ENCODE data around the gene EPC1. TPM values are rescaled to one million over a fixed set of nuclear protein-coding genes. Genes with fewer than 3 reads are reported as not detected.

The EPC1 gene
- total RNA-seq, 1 experiment from 2014 or later: 36.6 TPM

GRCh38 chr10:32340596-32341180, 6.3 kb downstream of the EPC1 start:
- Histone ChIP-seq H3K4me3 (ENCODE audit: low read depth, low read length) (no peak overlapping the region), H3K4me1 (0 out of 2 replicates have a peak, but pooled peaks cover 7% of the 10 kb centered on the region), H3K36me3 (ENCODE audit: control insufficient read depth, insufficient read depth, low read length) (no peaks in the 10 kb centered on the region), H3K9me3 (no peaks in the 10 kb centered on the region), H3K27me3 (replicated peaks; ENCODE audit: control insufficient read depth, insufficient read depth, low read length) (no peaks in the 10 kb centered on the region)
- intact Hi-C loops (cut with micrococcal nuclease; ENCODE audit: unreplicated experiment): no loop called here
- ChIA-PET CTCF (no interaction called here), POLR2A (no interaction called here)
- H3K4me3 Mint-ChIP-seq (ENCODE audit: unreplicated experiment): no peak overlapping the region
- H3K36me3 Mint-ChIP-seq (ENCODE audit: insufficient read depth, unreplicated experiment): peaks cover 32% of the 10 kb centered on the region
- DNase-seq: no peak
- no peaks in the 10 kb centered on the region for H3K27me3 Mint-ChIP-seq (ENCODE audit: insufficient read depth, unreplicated experiment)
- BruUV-seq (replicated peaks): no TSS peak
- H3K27ac Mint-ChIP-seq (ENCODE audit: unreplicated experiment): no peak overlapping the region
- no peak for TF ChIP-seq CTCF (IDR thresholded peaks at IDR 0.05; ENCODE audit: insufficient read depth in 1 of 2, low read depth in 1 of 2, low read length in 1 of 2, severe bottlenecking in 1 of 2, unreplicated experiment in 1 of 2)
- H3K9me3 Mint-ChIP-seq (ENCODE audit: unreplicated experiment): no peaks in the 10 kb centered on the region
- peaks cover 27% of the 10 kb centered on the region for H3K4me1 Mint-ChIP-seq (ENCODE audit: low read depth, unreplicated experiment)

- H3K36me3 ChIP-seq (ENCODE audit: control insufficient read depth, insufficient read depth, low read length): no peaks in the 10 kb centered on the region
- TF ChIP-seq CTCF (IDR thresholded peaks at IDR 0.05; ENCODE audit: insufficient read depth in 1 of 2, low read depth in 1 of 2, low read length in 1 of 2, severe bottlenecking in 1 of 2, unreplicated experiment in 1 of 2): no peak
- H3K4me3 Mint-ChIP-seq (ENCODE audit: unreplicated experiment): no peak overlapping the region
- BruUV-seq (replicated peaks): no TSS peak
- peaks cover 37% of the 10 kb centered on the region for H3K4me1 Mint-ChIP-seq (ENCODE audit: low read depth, unreplicated experiment)
- intact Hi-C loops (cut with micrococcal nuclease; ENCODE audit: unreplicated experiment): no loop called here
- no peaks in the 10 kb centered on the region for H3K27me3 Mint-ChIP-seq (ENCODE audit: insufficient read depth, unreplicated experiment)
- no peak for DNase-seq
- peaks cover 11% of the 10 kb centered on the region for H3K36me3 Mint-ChIP-seq (ENCODE audit: insufficient read depth, unreplicated experiment)
- H3K9me3 ChIP-seq: no peaks in the 10 kb centered on the region
- H3K27me3 ChIP-seq (replicated peaks; ENCODE audit: control insufficient read depth, insufficient read depth, low read length): no peaks in the 10 kb centered on the region
- no peaks in the 10 kb centered on the region for H3K9me3 Mint-ChIP-seq (ENCODE audit: unreplicated experiment)
- H3K4me3 ChIP-seq (ENCODE audit: low read depth, low read length): no peak overlapping the region
- peak overlapping the region; percentile 16 for H3K27ac Mint-ChIP-seq (ENCODE audit: unreplicated experiment)
- ChIA-PET POLR2A (no interaction called here), CTCF (no interaction called here)
- peaks cover 19% of the 10 kb centered on the region; the same call in 1 of the 2 replicates for H3K4me1 ChIP-seq
Measured at GRCh38 chr10:32338262-32338661, 8.7 kb downstream of the EPC1 start.

- Mint-ChIP-seq H3K9me3 (ENCODE audit: unreplicated experiment) (no peaks in the 10 kb centered on the region), H3K27me3 (ENCODE audit: insufficient read depth, unreplicated experiment) (no peaks in the 10 kb centered on the region), H3K4me1 (ENCODE audit: low read depth, unreplicated experiment) (peaks cover 46% of the 10 kb centered on the region), H3K36me3 (ENCODE audit: insufficient read depth, unreplicated experiment) (peaks cover 9% of the 10 kb centered on the region), H3K4me3 (ENCODE audit: unreplicated experiment) (no peak overlapping the region), H3K27ac (ENCODE audit: unreplicated experiment) (no peak overlapping the region)
- H3K4me1 ChIP-seq: peaks cover 28% of the 10 kb centered on the region
- no peak for TF ChIP-seq CTCF (IDR thresholded peaks at IDR 0.05; ENCODE audit: insufficient read depth in 1 of 2, low read depth in 1 of 2, low read length in 1 of 2, severe bottlenecking in 1 of 2, unreplicated experiment in 1 of 2)
- ChIA-PET CTCF (interaction anchor here (0.9 kb wide), 1 partner anchor 9 kb away, joined by 3 read pairs; no protein-coding TSS in a partner anchor), POLR2A (no interaction called here)
- intact Hi-C loops (cut with micrococcal nuclease; ENCODE audit: unreplicated experiment): no loop called here
- no peaks in the 10 kb centered on the region for H3K9me3 ChIP-seq
- no peak for DNase-seq
- no peaks in the 10 kb centered on the region for H3K27me3 ChIP-seq (replicated peaks; ENCODE audit: control insufficient read depth, insufficient read depth, low read length)
- no peak overlapping the region for H3K4me3 ChIP-seq (ENCODE audit: low read depth, low read length)
- BruUV-seq (replicated peaks): no TSS peak
- H3K36me3 ChIP-seq (ENCODE audit: control insufficient read depth, insufficient read depth, low read length): no peaks in the 10 kb centered on the region
Measured at GRCh38 chr10:32337350-32337749, 9.6 kb downstream of the EPC1 start.
